CD14-positive monocyte (primary cell): ENCODE measurements around the gene SMIM43. TPM values are rescaled to one million over a fixed set of nuclear protein-coding genes. Genes with fewer than 3 reads are reported as not detected.

Experiments
- DNase-seq, 3 donors: peaks; one replicate each; pipeline ENCODE4 v3.0.0-alpha.2; 2011 to 2022
- H2AFZ ChIP-seq: 2 replicates; pipeline ENCODE4 v1.6.0; 2012; ENCODE audit warnings: mild to moderate bottlenecking, low read depth, low read length, inconsistent platforms; ENCODE audit not compliant: insufficient read depth, poor library complexity, severe bottlenecking
- H3K27ac ChIP-seq, 2 donors: 1 replicate in 1 of 2; 2 replicates in 1 of 2; pipeline ENCODE4 v1.5.1; 2012 to 2013; ENCODE audit warnings: low read length in 2 of 2, control low read depth in 1 of 2, inconsistent platforms in 1 of 2, low read depth in 1 of 2, mild to moderate bottlenecking in 1 of 2
- H3K27me3 ChIP-seq, 2 donors: one replicate each; pipeline versions ENCODE4 v1.6.0 to v1.6.1; 2011 to 2013; ENCODE audit warnings: low read length in 2 of 2; ENCODE audit not compliant: control insufficient read depth in 2 of 2, insufficient read depth in 2 of 2
- H3K36me3 ChIP-seq, 2 donors: replicated peaks in 1 of 2; 1 replicate in 1 of 2; 2 replicates in 1 of 2; pipeline versions ENCODE4 v1.5.1 to v1.6.1; 2012 to 2013; ENCODE audit warnings: low read length in 2 of 2, control low read depth in 1 of 2, inconsistent platforms in 1 of 2, mild to moderate bottlenecking in 1 of 2; ENCODE audit not compliant: insufficient read depth in 2 of 2, control insufficient read depth in 1 of 2
- H3K4me1 ChIP-seq, 2 donors: 1 replicate in 1 of 2; 2 replicates in 1 of 2; pipeline versions ENCODE4 v1.5.1 to v1.6.1; 2012 to 2013; ENCODE audit warnings: low read length in 2 of 2, control low read depth in 1 of 2, inconsistent platforms in 1 of 2, mild to moderate bottlenecking in 1 of 2, moderate library complexity in 1 of 2; ENCODE audit not compliant: insufficient read depth in 2 of 2, control insufficient read depth in 1 of 2
- H3K4me2 ChIP-seq: replicated peaks from 2 replicates; pipeline ENCODE3; 2012; ENCODE audit warnings: low read length, moderate library complexity, mild to moderate bottlenecking; ENCODE audit not compliant: poor library complexity, severe bottlenecking; ENCODE audit errors: extremely low read depth
- H3K4me3 ChIP-seq, 3 experiments: fragments of 200-600 bp in 1 of 3; sonication (generic) in 1 of 3; replicated peaks in 1 of 3; 1 replicate in 2 of 3; 2 replicates in 1 of 3; pipeline ENCODE4 v1.5.1; 2011 to 2013; ENCODE audit warnings: low read length in 3 of 3, mild to moderate bottlenecking in 3 of 3, control low read depth in 2 of 3, low read depth in 2 of 3, inconsistent platforms in 1 of 3, moderate library complexity in 1 of 3
- H3K79me2 ChIP-seq: 2 replicates; pipeline ENCODE4 v1.6.0; 2012; ENCODE audit warnings: mild to moderate bottlenecking, control low read depth, inconsistent platforms, low read length, moderate library complexity; ENCODE audit not compliant: insufficient read depth
- H3K9ac ChIP-seq: 2 replicates; pipeline ENCODE4 v1.6.0; 2017; ENCODE audit warnings: low read length, mild to moderate bottlenecking; ENCODE audit not compliant: insufficient read depth, poor library complexity, severe bottlenecking
- H3K9me3 ChIP-seq, 2 donors: replicated peaks in 1 of 2; 1 replicate in 1 of 2; 2 replicates in 1 of 2; pipeline versions ENCODE4 v1.5.1 to v1.6.1; 2012 to 2013; ENCODE audit warnings: low read length in 2 of 2, control low read depth in 1 of 2; ENCODE audit not compliant: control insufficient read depth in 1 of 2, insufficient read depth in 1 of 2
- H4K20me1 ChIP-seq: 2 replicates; pipeline ENCODE4 v1.6.0; 2012; ENCODE audit warnings: mild to moderate bottlenecking, low read length, control low read depth, moderate library complexity; ENCODE audit not compliant: insufficient read depth
- H3K27ac Mint-ChIP-seq, 7 donors: one replicate each; pipeline ENCODE4 v1.8.0; 2020; ENCODE audit warnings: mild to moderate bottlenecking in 7 of 7, mixed read lengths in 7 of 7, moderate library complexity in 6 of 7, inconsistent platforms in 2 of 7
- H3K27me3 Mint-ChIP-seq, 3 donors: one replicate each; pipeline ENCODE4 v1.8.0; 2021 to 2022; ENCODE audit warnings: low read depth in 3 of 3, mild to moderate bottlenecking in 3 of 3, mixed read lengths in 3 of 3, moderate library complexity in 3 of 3, inconsistent platforms in 1 of 3
- H3K36me3 Mint-ChIP-seq, 2 donors: one replicate each; pipeline ENCODE4 v1.8.0; 2020; ENCODE audit warnings: mixed read lengths in 2 of 2, inconsistent platforms in 1 of 2, mild to moderate bottlenecking in 1 of 2
- H3K4me1 Mint-ChIP-seq: one replicate; pipeline ENCODE4 v1.8.0; 2020; ENCODE audit warnings: mild to moderate bottlenecking, mixed read lengths
- H3K4me3 Mint-ChIP-seq, 2 donors: one replicate each; pipeline ENCODE4 v1.8.0; 2020; ENCODE audit warnings: mild to moderate bottlenecking in 2 of 2, mixed read lengths in 2 of 2, moderate library complexity in 1 of 2
- H3K9me3 Mint-ChIP-seq, 7 donors: one replicate each; pipeline ENCODE4 v1.8.0; 2020 to 2022; ENCODE audit warnings: mixed read lengths in 7 of 7, mild to moderate bottlenecking in 6 of 7, moderate library complexity in 6 of 7, inconsistent platforms in 2 of 7
- CTCF ChIP-seq: fragments of 200-600 bp; IDR thresholded peaks from one replicate; pipeline ENCODE4 v1.8.0; 2022; ENCODE audit warnings: antibody characterized with exemption, mild to moderate bottlenecking
- WGBS: methylation state at CpG from one replicate; pipeline ENCODE4 v1.1.5; 2013; ENCODE audit warnings: missing lambda C conversion rate; ENCODE audit not compliant: insufficient coverage; 5-methylcytosine and 5-hydroxymethylcytosine counted together
- intact Hi-C, 2 donors: fragments of 100-400 bp; cut with micrococcal nuclease; formaldehyde crosslinking; loops; one replicate each; pipeline versions ENCODE4 v1.15.0 to v1.15.1; 2023
- polyA minus RNA-seq: library from RNA; depleted of rRNA, polyadenylated mRNA; stranded (reverse); fragments of >200 nt; gene quantifications from 2 replicates; pipeline ENCODE4 v1.2.3, GENCODE V29; 2012
- polyA plus RNA-seq, 3 donors: library from polyadenylated mRNA; depleted of rRNA in 1 of 3; unstranded in 2 of 3; stranded (reverse) in 1 of 3; fragments of 300-500 nt in 2 of 3; fragments of >200 nt in 1 of 3; fragmentation: Illumina TruSeq in 2 of 3; gene quantifications; 1 replicate in 2 of 3; 2 replicates in 1 of 3; pipeline ENCODE4 v1.2.3, GENCODE V29; 2012 to 2021
- total RNA-seq, 12 experiments: library from RNA in 1 of 12; stranded (reverse) in 1 of 12; fragments of 120-200 nt in 1 of 12; gene quantifications; one replicate each; pipeline ENCODE4 v1.2.4 and lab custom pipeline; 2013 to 2026; ENCODE audit warnings: mixed read lengths in 6 of 12, inconsistent platforms in 1 of 12

Gene SMIM43
- total RNA-seq (2013), result not detected
- polyA plus RNA-seq, result not detected
- polyA minus RNA-seq, result not detected in 2 replicates
- total RNA-seq (lab: John Stamatoyannopoulos, UW), result 0 to 1.5 (median 0) reads per million in 11 experiments

DNA sequence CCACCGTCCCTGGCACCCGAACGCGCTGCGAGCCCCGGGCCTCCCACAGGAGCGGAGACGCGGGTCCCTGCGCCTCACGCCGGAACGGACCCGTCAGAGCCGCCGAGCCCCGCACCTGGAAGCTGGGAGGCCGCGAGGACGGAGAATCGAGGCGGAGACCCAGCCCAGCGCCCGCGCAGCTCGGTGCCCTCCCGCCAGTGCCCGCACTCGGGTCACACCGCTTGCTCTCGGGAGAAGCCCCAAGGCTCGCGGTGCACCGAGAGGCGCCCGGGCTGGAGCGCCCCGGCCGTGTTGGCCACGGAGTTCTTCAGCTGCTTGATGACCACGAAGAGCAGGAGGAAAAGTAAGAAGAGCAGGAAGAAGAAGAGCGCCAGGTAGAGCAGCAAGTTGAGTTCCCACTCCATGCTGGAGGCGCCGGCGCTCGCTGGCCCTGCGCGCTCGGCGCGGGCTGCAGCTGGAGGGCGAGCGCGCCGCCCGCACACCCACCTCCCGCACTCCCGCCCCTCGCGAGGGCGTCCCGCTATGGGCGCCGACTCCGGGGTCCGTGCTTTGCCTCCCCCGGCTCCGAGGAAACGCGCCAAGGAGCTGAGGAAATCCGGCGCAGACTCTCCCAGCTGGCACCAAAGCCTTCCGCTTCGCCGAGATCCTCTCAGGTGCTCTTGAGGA is at the start of gene SMIM43:
Gene SMIM43, minus strand, starts transcription at position 463 of the 666 bp plus-strand sequence. Its CDS starts 59 bp downstream, at position 404.
- DNase-seq, result no peak
- Histone ChIP-seq H3K4me3 (no peak within 1 kb of the TSS), H3K4me2 (peak within 1 kb of the TSS; percentile 21), H3K27ac (no peak within 1 kb of the TSS), H3K9me3 (no peaks in the 10 kb centered on the region), H4K20me1 (no peaks in the 10 kb centered on the region), H3K4me1 (no peaks in the 10 kb centered on the region), H3K9ac (no peak within 1 kb of the TSS), H2AFZ (peak within 1 kb of the TSS; percentile 37), H3K27me3 (peaks cover 41 to 59% of the 10 kb centered on the region in 2 donors), H3K79me2 (no peaks in the 10 kb centered on the region), H3K36me3 (no peaks in the 10 kb centered on the region)
- Mint-ChIP-seq H3K36me3 (peaks cover 3% of the 10 kb centered on the region in 2 donors), H3K27ac (no peak within 1 kb of the TSS), H3K9me3 (peaks cover 0 to 7% (median 4%) of the 10 kb centered on the region in 7 donors), H3K27me3 (peaks cover 53 to 62% (median 56%) of the 10 kb centered on the region in 3 donors), H3K4me3 (peak within 1 kb of the TSS; percentile 21 to 84), H3K4me1 (peaks cover 4% of the 10 kb centered on the region)
- TF ChIP-seq CTCF, result no peak
- WGBS, result 1% methylated on average over 75 of the region's 75 CpGs
- intact Hi-C loops, result no loop called here

- Histone ChIP-seq H3K4me3 (no peak overlapping the region), H3K36me3 (peaks cover 77 to 97% of the 10 kb centered on the region in 2 donors), H2AFZ (no peak overlapping the region), H4K20me1 (no peaks in the 10 kb centered on the region), H3K79me2 (peaks cover 37% of the 10 kb centered on the region), H3K27ac (no peak overlapping the region), H3K27me3 (no peaks in the 10 kb centered on the region), H3K4me2 (no peak overlapping the region), H3K9me3 (no peaks in the 10 kb centered on the region), H3K9ac (no peak overlapping the region), H3K4me1 (no peaks in the 10 kb centered on the region)
- Mint-ChIP-seq H3K27me3 (no peaks in the 10 kb centered on the region), H3K36me3 (peaks cover 57 to 77% of the 10 kb centered on the region in 2 donors), H3K4me3 (no peak overlapping the region), H3K4me1 (no peaks in the 10 kb centered on the region), H3K27ac (no peak overlapping the region), H3K9me3 (no peaks in the 10 kb centered on the region)
- intact Hi-C loops, result no loop called here
- no peak for TF ChIP-seq CTCF
- DNase-seq, result no peak
- no CpG with 5 or more reads among the region's 2 CpGs for WGBS
Measured at GRCh38 chr4:121814756-121815155, 49.8 kb upstream of the SMIM43 start.
